HepG2 (cell line): Measurements from ENCODE around the gene EOLA1. TPM values are rescaled to one million over a fixed set of nuclear protein-coding genes. Genes with fewer than 3 reads are reported as not detected.
A peak's percentile ranks its signal among the peaks of the same experiment; 100 is the strongest.

Experiments
- ARNTL ChIP-seq: sonication (generic); formaldehyde crosslinking; IDR thresholded peaks from 2 replicates; pipeline ENCODE4 v1.4.0; 2020; ENCODE audit warnings: mild to moderate bottlenecking, missing genetic modification reagents
- CAMTA2 ChIP-seq: sonication (generic); formaldehyde crosslinking; IDR thresholded peaks from 2 replicates; pipeline ENCODE4 v1.4.0; 2020; ENCODE audit warnings: mild to moderate bottlenecking, missing genetic modification reagents, borderline replicate concordance
- NR3C1 ChIP-seq: sonication (generic); formaldehyde crosslinking; IDR thresholded peaks from 2 replicates; pipeline ENCODE4 v1.4.0; 2020; ENCODE audit warnings: missing genetic modification reagents
- PBX3 ChIP-seq: sonication (generic); formaldehyde crosslinking; IDR thresholded peaks from 2 replicates; pipeline ENCODE4 v1.8.1; 2023; ENCODE audit warnings: missing genetic modification reagents, inconsistent platforms, borderline replicate concordance
- ZFAT ChIP-seq: sonication (generic); formaldehyde crosslinking; conservative IDR thresholded peaks from 2 replicates; pipeline ENCODE4 v1.8.1; 2023; ENCODE audit warnings: missing genetic modification reagents, inconsistent platforms
- ZMYM3 ChIP-seq: sonication (generic); formaldehyde crosslinking; IDR thresholded peaks from 2 replicates; pipeline ENCODE4 v1.5.1; 2020; ENCODE audit warnings: mild to moderate bottlenecking, missing genetic modification reagents
- ZNF225 ChIP-seq: sonication (generic); formaldehyde crosslinking; IDR thresholded peaks from 2 replicates; pipeline ENCODE4 v1.4.0; 2020; ENCODE audit warnings: mild to moderate bottlenecking, missing genetic modification reagents
- ZNF275 ChIP-seq: sonication (generic); formaldehyde crosslinking; IDR thresholded peaks from 2 replicates; pipeline ENCODE4 v1.8.0; 2022; ENCODE audit warnings: missing genetic modification reagents, mild to moderate bottlenecking, inconsistent platforms, borderline replicate concordance
- ZNF335 ChIP-seq: sonication (generic); formaldehyde crosslinking; IDR thresholded peaks from 2 replicates; pipeline ENCODE4 v1.4.0; 2020; ENCODE audit warnings: missing genetic modification reagents
- ZNF382 ChIP-seq: sonication (generic); formaldehyde crosslinking; IDR thresholded peaks from 2 replicates; pipeline ENCODE4 v1.5.0; 2020; ENCODE audit warnings: missing genetic modification reagents, mild to moderate bottlenecking, borderline replicate concordance
- ZNF44 ChIP-seq: sonication (generic); formaldehyde crosslinking; IDR thresholded peaks from 2 replicates; pipeline ENCODE4 v1.5.1; 2020; ENCODE audit warnings: mild to moderate bottlenecking, missing genetic modification reagents
- ZNF446 ChIP-seq: sonication (generic); formaldehyde crosslinking; IDR thresholded peaks from 2 replicates; pipeline ENCODE4 v1.5.0; 2020; ENCODE audit warnings: mild to moderate bottlenecking, missing genetic modification reagents
- ZNF580 ChIP-seq: IDR thresholded peaks from 2 replicates; pipeline ENCODE4 v1.6.1; 2016; ENCODE audit warnings: low read depth, borderline replicate concordance
- polyA plus RNA-seq, 8 experiments: library from polyadenylated mRNA; depleted of rRNA in 3 of 8; stranded (reverse) in 7 of 8; unstranded in 1 of 8; fragments of >200 nt; fragmentation: Illumina TruSeq in 4 of 8; extraction: Trizol in 4 of 8; gene quantifications; 2 replicates each; pipeline versions ENCODE4 v1.2.1 to v1.2.3, GENCODE V29; 2011 to 2016; ENCODE audit warnings: low read depth in 4 of 8, missing spikeins in 1 of 8, mixed read lengths in 1 of 8; ENCODE audit not compliant: insufficient read depth in 1 of 8
- total RNA-seq, 5 experiments: library from RNA; depleted of rRNA; stranded (reverse); fragments of >200 nt; fragmentation: Illumina TruSeq; extraction: Trizol; gene quantifications; 2 replicates each; pipeline ENCODE4 v1.2.3, GENCODE V29; 2016; ENCODE audit warnings: low read depth in 1 of 5
- TF ChIP-seq, protein P1 (sequence below), 2 experiments: sonication (generic) in 1 of 2; formaldehyde crosslinking in 1 of 2; IDR thresholded peaks; 2 replicates each; pipeline versions ENCODE4 v1.4.0 to v1.6.1; 2016 to 2020; ENCODE audit warnings: borderline replicate concordance in 1 of 2, low read depth in 1 of 2, mild to moderate bottlenecking in 1 of 2, missing genetic modification reagents in 1 of 2
- TF ChIP-seq, protein P2 (sequence below): sonication (generic); formaldehyde crosslinking; IDR thresholded peaks from 2 replicates; pipeline ENCODE4 v1.4.0; 2020; ENCODE audit warnings: mild to moderate bottlenecking, low read depth, missing genetic modification reagents
- TF ChIP-seq, protein P3 (sequence below): sonication (generic); formaldehyde crosslinking; IDR thresholded peaks from 2 replicates; pipeline ENCODE4 v1.5.0; 2020; ENCODE audit warnings: missing genetic modification reagents
- TF ChIP-seq, protein P4 (sequence below): conservative IDR thresholded peaks from 2 replicates; pipeline ENCODE4 v1.6.1; 2018; ENCODE audit warnings: missing genetic modification reagents

EOLA1 gene
- total and polyA plus RNA-seq, 2 of the 13 experiments (the other 11 are each of a cell fraction or from before 2014, with no cell fraction given): 6.5 to 9.6 TPM

GRCh38 chrX:149540621-149541520, at the start of gene EOLA1 (continued):
- TF ChIP-seq, protein P1, sequence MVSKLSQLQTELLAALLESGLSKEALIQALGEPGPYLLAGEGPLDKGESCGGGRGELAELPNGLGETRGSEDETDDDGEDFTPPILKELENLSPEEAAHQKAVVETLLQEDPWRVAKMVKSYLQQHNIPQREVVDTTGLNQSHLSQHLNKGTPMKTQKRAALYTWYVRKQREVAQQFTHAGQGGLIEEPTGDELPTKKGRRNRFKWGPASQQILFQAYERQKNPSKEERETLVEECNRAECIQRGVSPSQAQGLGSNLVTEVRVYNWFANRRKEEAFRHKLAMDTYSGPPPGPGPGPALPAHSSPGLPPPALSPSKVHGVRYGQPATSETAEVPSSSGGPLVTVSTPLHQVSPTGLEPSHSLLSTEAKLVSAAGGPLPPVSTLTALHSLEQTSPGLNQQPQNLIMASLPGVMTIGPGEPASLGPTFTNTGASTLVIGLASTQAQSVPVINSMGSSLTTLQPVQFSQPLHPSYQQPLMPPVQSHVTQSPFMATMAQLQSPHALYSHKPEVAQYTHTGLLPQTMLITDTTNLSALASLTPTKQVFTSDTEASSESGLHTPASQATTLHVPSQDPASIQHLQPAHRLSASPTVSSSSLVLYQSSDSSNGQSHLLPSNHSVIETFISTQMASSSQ (IDR thresholded peaks at IDR 0.05; ENCODE audit: low read depth): no peak
- TF ChIP-seq, protein P1 (CRISPR knock-in tag; IDR thresholded peaks at IDR 0.05; ENCODE audit: borderline replicate concordance): no peak
- TF ChIP-seq PBX3 (CRISPR knock-in tag) (no peak), CAMTA2 (CRISPR knock-in tag) (no peak), ZNF446 (CRISPR knock-in tag) (no peak), ZNF275 (CRISPR knock-in tag) (no peak), ZNF225 (CRISPR knock-in tag) (no peak), ZMYM3 (CRISPR knock-in tag) (no peak), NR3C1 (CRISPR knock-in tag) (no peak), ZNF382 (CRISPR knock-in tag) (no peak), ZNF335 (no peak), ZNF44 (no peak), ARNTL (CRISPR knock-in tag) (no peak), ZNF580 (CRISPR knock-in tag) (no peak; the same call in 1 of the 2 replicates), ZFAT (CRISPR knock-in tag) (no peak)
- TF ChIP-seq, protein P2, sequence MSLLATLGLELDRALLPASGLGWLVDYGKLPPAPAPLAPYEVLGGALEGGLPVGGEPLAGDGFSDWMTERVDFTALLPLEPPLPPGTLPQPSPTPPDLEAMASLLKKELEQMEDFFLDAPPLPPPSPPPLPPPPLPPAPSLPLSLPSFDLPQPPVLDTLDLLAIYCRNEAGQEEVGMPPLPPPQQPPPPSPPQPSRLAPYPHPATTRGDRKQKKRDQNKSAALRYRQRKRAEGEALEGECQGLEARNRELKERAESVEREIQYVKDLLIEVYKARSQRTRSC (CRISPR knock-in tag): no peak
- TF ChIP-seq, protein P3, sequence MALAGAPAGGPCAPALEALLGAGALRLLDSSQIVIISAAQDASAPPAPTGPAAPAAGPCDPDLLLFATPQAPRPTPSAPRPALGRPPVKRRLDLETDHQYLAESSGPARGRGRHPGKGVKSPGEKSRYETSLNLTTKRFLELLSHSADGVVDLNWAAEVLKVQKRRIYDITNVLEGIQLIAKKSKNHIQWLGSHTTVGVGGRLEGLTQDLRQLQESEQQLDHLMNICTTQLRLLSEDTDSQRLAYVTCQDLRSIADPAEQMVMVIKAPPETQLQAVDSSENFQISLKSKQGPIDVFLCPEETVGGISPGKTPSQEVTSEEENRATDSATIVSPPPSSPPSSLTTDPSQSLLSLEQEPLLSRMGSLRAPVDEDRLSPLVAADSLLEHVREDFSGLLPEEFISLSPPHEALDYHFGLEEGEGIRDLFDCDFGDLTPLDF: 0 out of 2 replicates have a peak, but pooled peaks have one; percentile 30
- TF ChIP-seq, protein P4, sequence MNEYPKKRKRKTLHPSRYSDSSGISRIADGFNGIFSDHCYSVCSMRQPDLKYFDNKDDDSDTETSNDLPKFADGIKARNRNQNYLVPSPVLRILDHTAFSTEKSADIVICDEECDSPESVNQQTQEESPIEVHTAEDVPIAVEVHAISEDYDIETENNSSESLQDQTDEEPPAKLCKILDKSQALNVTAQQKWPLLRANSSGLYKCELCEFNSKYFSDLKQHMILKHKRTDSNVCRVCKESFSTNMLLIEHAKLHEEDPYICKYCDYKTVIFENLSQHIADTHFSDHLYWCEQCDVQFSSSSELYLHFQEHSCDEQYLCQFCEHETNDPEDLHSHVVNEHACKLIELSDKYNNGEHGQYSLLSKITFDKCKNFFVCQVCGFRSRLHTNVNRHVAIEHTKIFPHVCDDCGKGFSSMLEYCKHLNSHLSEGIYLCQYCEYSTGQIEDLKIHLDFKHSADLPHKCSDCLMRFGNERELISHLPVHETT (CRISPR knock-in tag): no peak
